GM13977 (cell line): ENCODE data around the gene LAMA5.

Experiments
- DNase-seq: peaks from one replicate; pipeline ENCODE4 v3.0.0; 2012; ENCODE audit warnings: low spot score
- CTCF ChIP-seq: IDR thresholded peaks from 2 replicates; pipeline ENCODE4 v1.5.1; 2012; ENCODE audit warnings: mild to moderate bottlenecking, control low read depth; ENCODE audit not compliant: insufficient read depth; ENCODE audit errors: extremely low read depth, missing control alignments
- in situ Hi-C: fragments of 300-500 bp; cut with MboI; formaldehyde crosslinking; loops from one replicate; pipeline ENCODE4 v1.12.0; 2022; ENCODE audit warnings: low sequenced_read_pairs, low pct_unique_long_range_greater_than_20kb, mixed read lengths, inconsistent platforms; ENCODE audit not compliant: unreplicated experiment

Gene LAMA5

GRCh38 chr20:62410746-62411478 is 43.8 kb upstream of the LAMA5 start:
- no peak for TF ChIP-seq CTCF
- in situ Hi-C loops, result no loop called here
- DNase-seq, result no peak

- peak; percentile 66 for TF ChIP-seq CTCF
- in situ Hi-C loops, result no loop called here
- DNase-seq, result peak; percentile 79
Observed at GRCh38 chr20:62409931-62410745, 43.0 kb upstream of the LAMA5 start.

DNA sequence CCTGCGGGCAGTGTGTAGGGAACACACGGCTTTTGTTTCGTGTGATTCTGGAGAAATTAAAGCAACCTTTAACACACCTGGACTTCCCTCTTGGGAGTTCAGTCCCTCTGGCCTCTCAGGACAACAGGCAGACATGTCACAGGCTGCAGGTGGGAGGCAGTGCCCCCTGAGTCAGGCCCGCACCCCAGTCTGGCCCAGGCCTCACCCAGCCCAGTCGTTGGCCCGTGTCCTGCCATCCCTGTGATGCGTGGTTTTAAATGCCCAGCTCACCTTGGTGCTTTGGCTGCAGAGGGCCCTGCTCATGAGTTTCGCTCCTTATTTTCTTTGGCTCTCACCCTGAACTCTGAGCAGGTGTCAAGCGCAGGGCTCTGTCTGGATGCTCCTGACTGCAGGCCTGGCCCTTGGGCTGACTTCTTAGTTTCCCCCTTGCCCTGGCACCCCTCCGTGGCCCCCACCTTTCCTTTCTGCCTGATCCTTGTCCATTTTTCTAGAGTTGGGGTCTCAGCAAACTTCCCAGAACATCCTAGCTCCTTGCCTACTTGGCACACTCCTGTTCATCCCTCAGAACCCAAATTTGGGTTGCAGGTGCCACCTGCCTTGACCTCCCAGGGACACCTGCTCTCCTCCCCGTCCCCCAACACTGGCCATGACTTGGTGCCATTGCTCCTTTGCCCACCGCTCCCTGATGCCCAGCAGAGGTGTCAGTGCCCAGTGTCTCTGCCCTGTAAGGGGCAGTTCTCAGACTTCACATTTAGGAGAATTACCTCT is 42.2 kb upstream of the LAMA5 start:
- in situ Hi-C loops, result no loop called here
- DNase-seq, result no peak
- no peak for TF ChIP-seq CTCF

GRCh38 chr20:62408640-62409039 is 41.5 kb upstream of the LAMA5 start:
- DNase-seq, result no peak
- in situ Hi-C loops, result no loop called here
- TF ChIP-seq CTCF, result no peak

- DNase-seq, result no peak
- in situ Hi-C loops, result no loop called here
- TF ChIP-seq CTCF, result no peak
Observed at GRCh38 chr20:62408055-62408454, 40.9 kb upstream of the LAMA5 start.

- TF ChIP-seq CTCF, result no peak
- in situ Hi-C loops, result no loop called here
- DNase-seq, result peak; percentile 99
Observed at GRCh38 chr20:62407221-62407992, 40.3 kb upstream of the LAMA5 start, which contains the start of gene CABLES2. TSS of gene CABLES2 (minus strand) at chr20:62407285. CDS start at chr20:62407276, 9 bp downstream.
